Fibroblast of peridontal ligament (primary cell): ENCODE measurements around the gene POMT1.
A peak's percentile ranks its signal among the peaks of the same experiment; 100 is the strongest.

Experiments used
- DNase-seq: peaks from one replicate; pipeline ENCODE4 v3.0.0-alpha.2; 2010; ENCODE audit errors: extremely low read depth

POMT1 gene

GRCh38 chr9:131554087-131554842 is 51.5 kb downstream of the POMT1 start:
- DNase-seq: no peak

- DNase-seq: no peak
Observed at GRCh38 chr9:131554843-131555351, 52.2 kb downstream of the POMT1 start.

- no peak for DNase-seq
Observed at GRCh38 chr9:131555841-131556673, 53.3 kb downstream of the POMT1 start.

GRCh38 chr9:131557855-131558548 is 55.3 kb downstream of the POMT1 start:
- no peak for DNase-seq

GRCh38 chr9:131559421-131560000 is 56.8 kb downstream of the POMT1 start:
- DNase-seq: peak; percentile 7

- peak; percentile 5 for DNase-seq
Observed at GRCh38 chr9:131562032-131562959, 59.6 kb downstream of the POMT1 start.

- no peak for DNase-seq
Observed at GRCh38 chr9:131565369-131565768, 62.7 kb downstream of the POMT1 start.

- no peak for DNase-seq
Observed at GRCh38 chr9:131566158-131566557, 63.4 kb downstream of the POMT1 start.

- no peak for DNase-seq
Observed at GRCh38 chr9:131567910-131568309, 65.2 kb downstream of the POMT1 start.
